ENCODE results near the gene OLFML1.

DNA sequence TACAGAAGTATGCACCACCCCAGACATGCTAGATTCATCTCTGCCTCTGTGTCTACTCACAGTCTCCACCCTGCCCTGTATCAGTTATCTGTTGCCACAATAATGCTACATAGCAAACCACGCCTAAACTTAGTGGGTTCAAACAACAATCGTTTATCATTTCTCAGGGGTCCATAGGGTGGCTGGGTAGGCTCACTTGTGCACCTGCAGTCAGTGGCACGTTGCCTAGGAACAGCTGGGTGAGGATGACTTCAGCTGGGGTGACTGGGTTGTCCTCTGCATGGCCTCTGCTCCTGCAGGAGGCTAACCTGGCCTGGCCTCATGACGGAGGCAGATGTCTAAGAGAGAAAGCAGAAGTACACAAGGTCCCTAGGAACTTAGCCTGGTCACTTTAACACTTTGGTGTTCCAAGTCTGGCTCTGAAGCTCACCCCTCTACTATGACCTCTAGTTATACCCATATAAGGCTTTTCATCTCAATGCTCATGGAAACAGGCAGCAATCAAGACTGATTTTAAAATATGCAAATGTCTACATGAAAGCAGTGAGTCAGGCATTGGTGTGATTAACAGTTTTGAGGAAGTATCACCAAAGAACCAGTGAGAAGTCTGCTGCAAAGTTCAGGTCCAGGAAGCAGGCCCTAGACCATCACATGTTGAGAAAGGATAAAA is 10.7 kb downstream of the OLFML1 start:
- TF ChIP-seq, protein P1, sequence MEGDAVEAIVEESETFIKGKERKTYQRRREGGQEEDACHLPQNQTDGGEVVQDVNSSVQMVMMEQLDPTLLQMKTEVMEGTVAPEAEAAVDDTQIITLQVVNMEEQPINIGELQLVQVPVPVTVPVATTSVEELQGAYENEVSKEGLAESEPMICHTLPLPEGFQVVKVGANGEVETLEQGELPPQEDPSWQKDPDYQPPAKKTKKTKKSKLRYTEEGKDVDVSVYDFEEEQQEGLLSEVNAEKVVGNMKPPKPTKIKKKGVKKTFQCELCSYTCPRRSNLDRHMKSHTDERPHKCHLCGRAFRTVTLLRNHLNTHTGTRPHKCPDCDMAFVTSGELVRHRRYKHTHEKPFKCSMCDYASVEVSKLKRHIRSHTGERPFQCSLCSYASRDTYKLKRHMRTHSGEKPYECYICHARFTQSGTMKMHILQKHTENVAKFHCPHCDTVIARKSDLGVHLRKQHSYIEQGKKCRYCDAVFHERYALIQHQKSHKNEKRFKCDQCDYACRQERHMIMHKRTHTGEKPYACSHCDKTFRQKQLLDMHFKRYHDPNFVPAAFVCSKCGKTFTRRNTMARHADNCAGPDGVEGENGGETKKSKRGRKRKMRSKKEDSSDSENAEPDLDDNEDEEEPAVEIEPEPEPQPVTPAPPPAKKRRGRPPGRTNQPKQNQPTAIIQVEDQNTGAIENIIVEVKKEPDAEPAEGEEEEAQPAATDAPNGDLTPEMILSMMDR (IDR thresholded peaks at IDR 0.05): no peak
- no peak for TF ChIP-seq EZH2 (IDR thresholded peaks at IDR 0.05)
